H1 (cell line): ENCODE data around the gene GPR61. TPM values are rescaled to one million over a fixed set of nuclear protein-coding genes. Genes with fewer than 3 reads are reported as not detected.

Source experiments
- BACH1 ChIP-seq: IDR thresholded peaks from 2 replicates; pipeline ENCODE4 v1.6.1; 2012; ENCODE audit warnings: low read length, improper control_type of control experiment
- BRCA1 ChIP-seq: IDR thresholded peaks from 2 replicates; pipeline ENCODE4 v1.6.1; 2012; ENCODE audit warnings: low read depth, low read length, improper control_type of control experiment
- CEBPB ChIP-seq: IDR thresholded peaks from 2 replicates; pipeline ENCODE4 v1.6.1; 2012; ENCODE audit warnings: low read depth, low read length
- KDM4A ChIP-seq: IDR thresholded peaks from one replicate; pipeline ENCODE4 v1.7.1; 2012; ENCODE audit warnings: low read depth, mild to moderate bottlenecking, moderate library complexity, low read length, inconsistent platforms; ENCODE audit not compliant: severe bottlenecking
- POLR2AphosphoS5 ChIP-seq: IDR thresholded peaks from 2 replicates; pipeline ENCODE4 v1.6.1; 2011; ENCODE audit warnings: low read depth, low read length
- RAD21 ChIP-seq, 2 experiments: IDR thresholded peaks in 1 of 2; conservative IDR thresholded peaks in 1 of 2; 2 replicates each; pipeline ENCODE4 v1.6.1; 2011; ENCODE audit warnings: low read depth in 2 of 2, low read length in 2 of 2, improper control_type of control experiment in 1 of 2, inconsistent platforms in 1 of 2, mild to moderate bottlenecking in 1 of 2, moderate library complexity in 1 of 2
- SP4 ChIP-seq: IDR thresholded peaks from 2 replicates; pipeline ENCODE4 v1.6.1; 2012; ENCODE audit warnings: low read length, inconsistent platforms
- TAF1 ChIP-seq: IDR thresholded peaks from 2 replicates; pipeline ENCODE4 v1.6.1; 2011; ENCODE audit warnings: mild to moderate bottlenecking, low read depth, low read length
- TCF12 ChIP-seq: IDR thresholded peaks from 2 replicates; pipeline ENCODE4 v1.6.1; 2011; ENCODE audit warnings: low read depth, mild to moderate bottlenecking, low read length
- polyA plus RNA-seq, 7 experiments: library from polyadenylated mRNA; depleted of rRNA in 3 of 7; stranded (reverse) in 5 of 7; unstranded in 2 of 7; fragments of >200 nt in 5 of 7; fragments of 200-250 nt in 2 of 7; gene quantifications; 1 replicate in 5 of 7; 2 replicates in 1 of 7; 4 replicates in 1 of 7; pipeline versions ENCODE4 v1.2.1 to v1.2.3, GENCODE V29; 2011 to 2013; ENCODE audit warnings: missing spikeins in 2 of 7, mixed read lengths in 2 of 7
- total RNA-seq: library from RNA; stranded (reverse); fragmentation: NEBNext Ultra II Directional; extraction: Animal tissue kit (Norgen Biotek cat#: 25700); gene quantifications from 2 replicates; pipeline ENCODE4 v1.2.1, GENCODE V29; 2021
- TF ChIP-seq, protein P1 (sequence below): IDR thresholded peaks from 2 replicates; pipeline ENCODE4 v1.6.1; 2012; ENCODE audit warnings: inconsistent platforms
- TF ChIP-seq, protein P2 (sequence below): IDR thresholded peaks from 2 replicates; pipeline ENCODE4 v1.6.1; 2012; ENCODE audit warnings: inconsistent platforms

The GPR61 gene
- total and polyA plus RNA-seq, 2 of the 8 experiments (the other 6 are each of a cell fraction or from before 2014, with no cell fraction given) = 0.41 to 0.53 TPM

DNA sequence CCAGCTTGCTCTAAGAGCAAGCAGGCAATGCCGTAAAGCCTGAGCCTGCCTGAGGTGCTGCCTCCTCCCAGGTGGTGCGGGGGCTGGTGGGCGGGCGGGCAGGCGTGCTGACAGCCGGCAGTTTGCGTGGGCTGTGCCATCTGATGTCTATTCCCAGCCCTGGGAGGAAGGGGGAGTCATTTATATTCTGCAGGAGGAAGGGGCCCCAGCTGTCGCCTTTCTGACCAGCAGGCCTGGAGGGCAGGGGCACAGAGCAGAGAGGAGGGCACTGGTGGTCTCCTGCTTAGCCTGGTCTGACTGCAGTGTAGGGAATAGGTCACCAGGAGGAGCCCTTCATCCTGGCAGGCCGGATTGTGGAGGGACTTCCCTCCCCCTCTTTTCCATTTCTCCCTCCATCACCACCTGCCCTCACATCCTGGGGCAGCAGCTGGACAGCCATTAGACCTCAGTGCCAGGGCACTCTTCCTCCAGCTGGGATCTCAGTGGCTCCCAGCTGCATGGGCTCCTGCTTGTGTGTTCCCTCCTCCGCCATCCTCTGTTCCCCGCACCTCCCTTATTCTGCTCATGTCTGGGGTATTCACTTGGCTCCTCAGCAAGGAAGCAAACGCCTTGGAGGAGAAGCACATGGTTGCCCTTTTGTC is 41.4 kb upstream of the GPR61 start (continued):
- TF ChIP-seq RAD21 (IDR thresholded peaks at IDR 0.05 in 1 of 2, conservative IDR thresholded peaks at IDR 0.05 in 1 of 2; ENCODE audit: low read depth in 2 of 2, low read length in 2 of 2) (peak; percentile 64 to 73), TCF12 (0 out of 2 replicates have a peak, but pooled peaks have one; percentile 36), BACH1 (no peak), POLR2AphosphoS5 (0 out of 2 replicates have a peak, but pooled peaks have one; percentile 40), TAF1 (0 out of 2 replicates have a peak, but pooled peaks have one; percentile 38), KDM4A (no peak), SP4 (no peak), CEBPB (no peak), BRCA1 (no peak)
- TF ChIP-seq, protein P1, sequence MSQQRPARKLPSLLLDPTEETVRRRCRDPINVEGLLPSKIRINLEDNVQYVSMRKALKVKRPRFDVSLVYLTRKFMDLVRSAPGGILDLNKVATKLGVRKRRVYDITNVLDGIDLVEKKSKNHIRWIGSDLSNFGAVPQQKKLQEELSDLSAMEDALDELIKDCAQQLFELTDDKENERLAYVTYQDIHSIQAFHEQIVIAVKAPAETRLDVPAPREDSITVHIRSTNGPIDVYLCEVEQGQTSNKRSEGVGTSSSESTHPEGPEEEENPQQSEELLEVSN = peak; percentile 75
- TF ChIP-seq, protein P2, sequence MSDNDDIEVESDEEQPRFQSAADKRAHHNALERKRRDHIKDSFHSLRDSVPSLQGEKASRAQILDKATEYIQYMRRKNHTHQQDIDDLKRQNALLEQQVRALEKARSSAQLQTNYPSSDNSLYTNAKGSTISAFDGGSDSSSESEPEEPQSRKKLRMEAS = peak; percentile 61; the same call in 1 of the 2 replicates
